IMR-90 (cell line): Measurements from ENCODE around the gene SCAMP1. TPM values are rescaled to one million over a fixed set of nuclear protein-coding genes. Genes with fewer than 3 reads are reported as not detected.

Source experiments
- ATAC-seq: fragments of 200-7000 bp; cut with Tn5 transposase; 2 replicates; pipeline ENCODE4 v1.9.1; 2020; ENCODE audit warnings: low read depth, mild to moderate bottlenecking, moderate library complexity
- BruUV-seq: library from RNA; stranded (reverse); fragments of 400-500 nt; replicated peaks from 2 replicates; lab custom pipeline; 2021; lab: Mats Ljungman, UMichigan
- CTCF ChIA-PET: fragments of 300-600 bp; formaldehyde crosslinking; extraction: SDS; loops from one replicate; lab custom pipeline; 2021; ENCODE audit warnings: antibody characterized with exemption; lab: Yijun Ruan, JAX
- POLR2A ChIA-PET: fragments of 300-600 bp; sonication (Branson Sonifier 250); formaldehyde crosslinking; loops from one replicate; lab custom pipeline; 2022; ENCODE audit warnings: antibody characterized with exemption; ENCODE audit not compliant: unreplicated experiment; lab: Charles Lee
- DNase-seq: peaks from one replicate; pipeline ENCODE4 v3.0.0; 2013
- H2AFZ ChIP-seq: replicated peaks from 2 replicates; pipeline ENCODE3; 2013; ENCODE audit warnings: low read length, mild to moderate bottlenecking; ENCODE audit not compliant: poor library complexity
- H2AK5ac ChIP-seq: 2 replicates; pipeline ENCODE4 v1.6.1; 2013; ENCODE audit warnings: low read depth, low read length, inconsistent platforms
- H2AK9ac ChIP-seq: replicated peaks from 2 replicates; pipeline ENCODE3; 2013; ENCODE audit warnings: mild to moderate bottlenecking, low read depth, low read length, moderate library complexity; ENCODE audit not compliant: poor library complexity
- H2BK120ac ChIP-seq: 2 replicates; pipeline ENCODE4 v1.6.1; 2013; ENCODE audit warnings: low read depth, low read length, inconsistent platforms
- H2BK15ac ChIP-seq: 3 replicates; pipeline ENCODE4 v1.6.1; 2013; ENCODE audit warnings: low read depth, low read length, inconsistent platforms
- H2BK20ac ChIP-seq: 2 replicates; pipeline ENCODE4 v1.6.1; 2013; ENCODE audit warnings: low read depth, mild to moderate bottlenecking, inconsistent platforms, low read length, moderate library complexity
- H2BK5ac ChIP-seq: 2 replicates; pipeline ENCODE4 v1.6.1; 2013; ENCODE audit warnings: mild to moderate bottlenecking, low read depth, low read length, inconsistent platforms; ENCODE audit not compliant: poor library complexity, severe bottlenecking
- H3K14ac ChIP-seq: replicated peaks from 2 replicates; pipeline ENCODE4 v1.6.1; 2013; ENCODE audit warnings: low read depth, low read length, inconsistent platforms
- H3K18ac ChIP-seq: 2 replicates; pipeline ENCODE4 v1.6.1; 2013; ENCODE audit warnings: low read depth, low read length, control low read depth
- H3K23ac ChIP-seq: 2 replicates; pipeline ENCODE4 v1.6.1; 2013; ENCODE audit warnings: low read depth, low read length, inconsistent platforms
- H3K27ac ChIP-seq: 2 replicates; pipeline ENCODE4 v1.5.1; 2013; ENCODE audit warnings: mild to moderate bottlenecking, control low read depth, low read length; ENCODE audit not compliant: insufficient read depth
- H3K27me3 ChIP-seq: 2 replicates; pipeline ENCODE4 v1.6.1; 2013; ENCODE audit warnings: low read length; ENCODE audit not compliant: control insufficient read depth, insufficient read depth
- H3K36me3 ChIP-seq: 2 replicates; pipeline ENCODE4 v1.6.1; 2013; ENCODE audit warnings: low read length, mixed read lengths; ENCODE audit not compliant: control insufficient read depth, insufficient read depth
- H3K4ac ChIP-seq: 2 replicates; pipeline ENCODE4 v1.6.1; 2013; ENCODE audit warnings: low read depth, low read length, inconsistent platforms
- H3K4me1 ChIP-seq: 2 replicates; pipeline ENCODE4 v1.6.1; 2013; ENCODE audit warnings: low read length, mixed read lengths; ENCODE audit not compliant: control insufficient read depth, insufficient read depth
- H3K4me2 ChIP-seq: 2 replicates; pipeline ENCODE4 v1.6.1; 2013; ENCODE audit warnings: low read depth, mild to moderate bottlenecking, control low read depth, low read length, moderate library complexity
- H3K4me3 ChIP-seq: 2 replicates; pipeline ENCODE4 v1.5.1; 2013; ENCODE audit warnings: low read depth, mild to moderate bottlenecking, control low read depth, low read length, moderate library complexity; ENCODE audit not compliant: insufficient read depth
- H3K56ac ChIP-seq: 2 replicates; pipeline ENCODE4 v1.6.1; 2013; ENCODE audit warnings: low read length, inconsistent platforms; ENCODE audit not compliant: insufficient read depth; ENCODE audit errors: extremely low read depth
- H3K79me1 ChIP-seq, 2 experiments: 2 replicates each; pipeline ENCODE4 v1.6.1; 2013; ENCODE audit warnings: low read length in 2 of 2, inconsistent platforms in 1 of 2, low read depth in 1 of 2
- H3K9ac ChIP-seq: 2 replicates; pipeline ENCODE4 v1.6.1; 2013; ENCODE audit warnings: low read depth, low read length, control low read depth
- H3K9me1 ChIP-seq: 2 replicates; pipeline ENCODE4 v1.6.1; 2013; ENCODE audit warnings: low read length, inconsistent platforms; ENCODE audit not compliant: insufficient read depth
- H3K9me3 ChIP-seq: 2 replicates; pipeline ENCODE4 v1.6.1; 2013; ENCODE audit warnings: low read length; ENCODE audit not compliant: control insufficient read depth, insufficient read depth
- H4K20me1 ChIP-seq: 2 replicates; pipeline ENCODE4 v1.6.1; 2013; ENCODE audit warnings: low read length, inconsistent platforms; ENCODE audit not compliant: insufficient read depth
- H4K5ac ChIP-seq: 2 replicates; pipeline ENCODE4 v1.6.1; 2013; ENCODE audit warnings: mild to moderate bottlenecking, low read depth, low read length, control low read depth
- H4K8ac ChIP-seq, 2 experiments: 2 replicates each; pipeline ENCODE4 v1.6.1; 2013; ENCODE audit warnings: low read depth in 2 of 2, low read length in 2 of 2, control low read depth in 1 of 2, inconsistent platforms in 1 of 2
- H4K91ac ChIP-seq: 2 replicates; pipeline ENCODE4 v1.6.1; 2013; ENCODE audit warnings: low read depth, low read length, inconsistent platforms; ENCODE audit not compliant: insufficient read depth
- BHLHE40 ChIP-seq: fragments of 150-350 bp; IDR thresholded peaks from 2 replicates; pipeline ENCODE4 v1.6.1; 2016; ENCODE audit warnings: mild to moderate bottlenecking, low read depth, low read length
- CEBPB ChIP-seq: IDR thresholded peaks from 2 replicates; pipeline ENCODE4 v1.6.1; 2012; ENCODE audit warnings: low read depth, low read length, improper control_type of control experiment
- CHD1 ChIP-seq: IDR thresholded peaks from 2 replicates; pipeline ENCODE4 v1.6.1; 2012; ENCODE audit warnings: low read depth, low read length, improper control_type of control experiment
- MAZ ChIP-seq: IDR thresholded peaks from 2 replicates; pipeline ENCODE4 v1.6.1; 2012; ENCODE audit warnings: low read depth, mild to moderate bottlenecking, low read length, improper control_type of control experiment, moderate library complexity, borderline replicate concordance
- RAD21 ChIP-seq: IDR thresholded peaks from 2 replicates; pipeline ENCODE4 v1.6.1; 2012; ENCODE audit warnings: low read length, improper control_type of control experiment
- RCOR1 ChIP-seq: IDR thresholded peaks from 2 replicates; pipeline ENCODE4 v1.6.1; 2012; ENCODE audit warnings: mild to moderate bottlenecking, low read length, improper control_type of control experiment; ENCODE audit not compliant: insufficient replicate concordance
- SMC3 ChIP-seq: fragments of 150-350 bp; IDR thresholded peaks from 2 replicates; pipeline ENCODE4 v1.6.1; 2016; ENCODE audit warnings: low read depth, mild to moderate bottlenecking, antibody characterized with exemption, low read length, moderate library complexity
- WGBS, 2 experiments: methylation state at CpG; one replicate each; pipeline versions ENCODE4 v1.1.5 to v1.1.7; 2013; ENCODE audit warnings: missing lambda C conversion rate in 2 of 2; ENCODE audit not compliant: insufficient read length in 1 of 2; ENCODE audit errors: extremely low coverage in 2 of 2; 5-methylcytosine and 5-hydroxymethylcytosine counted together
- dilution Hi-C: fragments of 300-500 bp; cut with HindIII; formaldehyde crosslinking; loops from one replicate; pipeline ENCODE4 v1.14.3; 2018; ENCODE audit warnings: low sequenced_read_pairs; ENCODE audit not compliant: unreplicated experiment
- in situ Hi-C: fragments of 300-500 bp; cut with MboI; formaldehyde crosslinking; loops from 3 replicates; pipeline ENCODE4 v1.14.3; 2019; ENCODE audit warnings: low sequenced_read_pairs, inconsistent platforms, mixed read lengths
- intact Hi-C: fragments of 100-400 bp; cut with micrococcal nuclease; formaldehyde crosslinking; loops from 2 replicates; pipeline ENCODE4 v1.10.0; 2022
- polyA plus RNA-seq, 3 experiments: library from polyadenylated mRNA; depleted of rRNA; stranded (reverse); fragments of >200 nt; gene quantifications; 2 replicates each; pipeline ENCODE4 v1.2.3, GENCODE V29; 2012; ENCODE audit warnings: low replicate concordance in 1 of 3
- total RNA-seq: library from RNA; depleted of rRNA; stranded (reverse); fragments of >200 nt; gene quantifications from 2 replicates; pipeline ENCODE4 v1.2.3, GENCODE V29; 2012
- TF ChIP-seq, protein P1 (sequence below): conservative IDR thresholded peaks from 2 replicates; pipeline ENCODE4 v1.5.1; 2012; ENCODE audit warnings: mild to moderate bottlenecking, low read depth, low read length, improper control_type of control experiment

Gene SCAMP1
- total and polyA plus RNA-seq, 2 of the 4 experiments (the other 2 are of a cell fraction), result 13.5 to 114 TPM

DNA sequence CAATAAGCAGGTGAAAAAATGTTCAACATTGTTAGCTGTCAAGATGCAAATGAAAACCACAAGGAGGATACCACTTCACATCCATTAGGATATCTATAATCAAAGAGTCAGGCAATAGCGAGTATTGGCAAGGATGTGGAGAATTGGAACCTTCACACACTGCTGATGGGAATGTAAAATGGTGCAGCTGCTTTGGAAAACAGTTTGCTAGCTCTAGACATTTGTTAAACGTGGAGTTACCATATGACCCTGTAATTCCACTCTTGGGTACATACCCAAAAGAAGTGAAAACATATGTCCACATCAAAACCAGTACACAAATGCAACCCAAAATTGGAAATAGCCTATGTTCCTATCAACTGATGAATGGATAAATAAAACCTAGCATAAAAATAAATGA, 37.4 kb downstream of the SCAMP1 start:
- Histone ChIP-seq H4K20me1 (no peaks in the 10 kb centered on the region), H3K9me1 (no peaks in the 10 kb centered on the region), H4K5ac (no peak overlapping the region), H3K18ac (no peak overlapping the region), H2AK5ac (no peak overlapping the region), H3K4me1 (peaks cover 3% of the 10 kb centered on the region), H2BK15ac (no peak overlapping the region), H4K8ac (no peak overlapping the region), H3K36me3 (no peaks in the 10 kb centered on the region), H3K27me3 (no peaks in the 10 kb centered on the region), H3K4me2 (no peak overlapping the region), H3K79me1 (peaks cover 10 to 11% of the 10 kb centered on the region in 2 experiments; a peak in 3 of 4 replicates), H3K4me3 (no peak overlapping the region), H3K14ac (no peak overlapping the region), H3K56ac (no peak overlapping the region), H2BK120ac (no peak overlapping the region), H3K9me3 (no peaks in the 10 kb centered on the region), H4K91ac (no peak overlapping the region), H2BK20ac (no peak overlapping the region), H3K9ac (no peak overlapping the region), H3K4ac (no peak overlapping the region), H3K23ac (no peak overlapping the region), H2AFZ (no peak overlapping the region), H2BK5ac (no peak overlapping the region), H2AK9ac (no peak overlapping the region), H3K27ac (no peak overlapping the region)
- in situ Hi-C loops, result no loop called here
- POLR2A ChIA-PET, result interaction anchor here (0.6 kb wide), 1 partner anchor 324 kb away, joined by 3 read pairs; no protein-coding TSS in a partner anchor
- TF ChIP-seq, protein P1, sequence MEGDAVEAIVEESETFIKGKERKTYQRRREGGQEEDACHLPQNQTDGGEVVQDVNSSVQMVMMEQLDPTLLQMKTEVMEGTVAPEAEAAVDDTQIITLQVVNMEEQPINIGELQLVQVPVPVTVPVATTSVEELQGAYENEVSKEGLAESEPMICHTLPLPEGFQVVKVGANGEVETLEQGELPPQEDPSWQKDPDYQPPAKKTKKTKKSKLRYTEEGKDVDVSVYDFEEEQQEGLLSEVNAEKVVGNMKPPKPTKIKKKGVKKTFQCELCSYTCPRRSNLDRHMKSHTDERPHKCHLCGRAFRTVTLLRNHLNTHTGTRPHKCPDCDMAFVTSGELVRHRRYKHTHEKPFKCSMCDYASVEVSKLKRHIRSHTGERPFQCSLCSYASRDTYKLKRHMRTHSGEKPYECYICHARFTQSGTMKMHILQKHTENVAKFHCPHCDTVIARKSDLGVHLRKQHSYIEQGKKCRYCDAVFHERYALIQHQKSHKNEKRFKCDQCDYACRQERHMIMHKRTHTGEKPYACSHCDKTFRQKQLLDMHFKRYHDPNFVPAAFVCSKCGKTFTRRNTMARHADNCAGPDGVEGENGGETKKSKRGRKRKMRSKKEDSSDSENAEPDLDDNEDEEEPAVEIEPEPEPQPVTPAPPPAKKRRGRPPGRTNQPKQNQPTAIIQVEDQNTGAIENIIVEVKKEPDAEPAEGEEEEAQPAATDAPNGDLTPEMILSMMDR, result no peak
- TF ChIP-seq RAD21 (no peak), SMC3 (no peak), MAZ (no peak), RCOR1 (no peak), BHLHE40 (no peak), CHD1 (no peak), CEBPB (no peak)
- intact Hi-C loops, result no loop called here
- BruUV-seq, result no TSS peak
- dilution Hi-C loops, result no loop called here
- DNase-seq, result no peak
- WGBS, 2 experiments, result no CpG with 5 or more reads among the region's 2 CpGs
- CTCF ChIA-PET, result no interaction called here
- no peak for ATAC-seq
